ENCODE results near the gene RMI2. TPM values are rescaled to one million over a fixed set of nuclear protein-coding genes. Genes with fewer than 3 reads are reported as not detected.

RMI2 gene
- total and polyA plus RNA-seq, 2 of the 8 experiments (the other 6 are each of a cell fraction or from before 2014, with no cell fraction given) = 58.2 to 96.0 TPM

DNA sequence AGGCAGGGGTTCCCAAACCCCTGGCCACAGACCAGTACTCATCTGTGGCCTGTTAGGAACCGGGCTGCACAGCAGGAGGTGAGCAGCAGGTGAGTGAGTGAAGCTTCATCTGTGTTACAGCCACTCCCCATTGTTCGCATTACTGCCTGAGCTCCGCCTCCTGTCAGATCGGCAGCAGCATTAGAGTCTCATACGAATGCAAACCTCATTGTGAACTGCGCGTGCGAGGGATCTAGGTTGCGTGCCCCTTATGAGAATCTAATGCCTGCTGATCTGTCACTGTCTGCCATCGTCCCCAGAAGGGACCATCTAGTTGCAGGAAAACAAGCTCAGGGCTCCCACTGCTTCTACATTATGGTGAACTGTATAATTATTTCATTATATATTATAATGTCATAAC is 25.1 kb upstream of the RMI2 start:
- no peak overlapping the region for H4K5ac ChIP-seq (ENCODE audit: insufficient read length, low read depth, low read length)
- H3K79me2 ChIP-seq (ENCODE audit: control insufficient read depth in 1 of 2, insufficient read depth in 2 of 2, low read length in 2 of 2) = no peaks in the 10 kb centered on the region
- H3K18ac ChIP-seq (ENCODE audit: extremely low read depth, low read length) = no peak overlapping the region
- no peak for TF ChIP-seq FOSL1 (IDR thresholded peaks at IDR 0.05; ENCODE audit: insufficient read depth, low read depth, low read length)
- TF ChIP-seq GABPA (IDR thresholded peaks at IDR 0.05; ENCODE audit: borderline replicate concordance, insufficient read depth, low read length) = no peak
- TF ChIP-seq TAF1 (IDR thresholded peaks at IDR 0.05; ENCODE audit: low read depth, low read length) = no peak
- no peak for TF ChIP-seq SP1 (IDR thresholded peaks at IDR 0.05; ENCODE audit: low read depth, low read length)
- TF ChIP-seq CREB1 (IDR thresholded peaks at IDR 0.05) = no peak
- TF ChIP-seq POU5F1 (IDR thresholded peaks at IDR 0.05; ENCODE audit: low read depth, low read length) = no peak
- no peak for TF ChIP-seq KDM1A (IDR thresholded peaks at IDR 0.05; ENCODE audit: borderline replicate concordance, low read length)
- no peak for TF ChIP-seq CHD2 (IDR thresholded peaks at IDR 0.05; ENCODE audit: low read length)
- no peak for TF ChIP-seq ZNF274 (IDR thresholded peaks at IDR 0.05; ENCODE audit: borderline replicate concordance, extremely low read depth, low read length)
- TF ChIP-seq CEBPB (IDR thresholded peaks at IDR 0.05; ENCODE audit: low read depth, low read length) = no peak
- no peak for TF ChIP-seq EGR1 (IDR thresholded peaks at IDR 0.05; ENCODE audit: borderline replicate concordance, low read depth, low read length)
- TF ChIP-seq, protein P1, sequence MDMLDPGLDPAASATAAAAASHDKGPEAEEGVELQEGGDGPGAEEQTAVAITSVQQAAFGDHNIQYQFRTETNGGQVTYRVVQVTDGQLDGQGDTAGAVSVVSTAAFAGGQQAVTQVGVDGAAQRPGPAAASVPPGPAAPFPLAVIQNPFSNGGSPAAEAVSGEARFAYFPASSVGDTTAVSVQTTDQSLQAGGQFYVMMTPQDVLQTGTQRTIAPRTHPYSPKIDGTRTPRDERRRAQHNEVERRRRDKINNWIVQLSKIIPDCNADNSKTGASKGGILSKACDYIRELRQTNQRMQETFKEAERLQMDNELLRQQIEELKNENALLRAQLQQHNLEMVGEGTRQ (IDR thresholded peaks at IDR 0.05; ENCODE audit: low read length) = no peak
- TF ChIP-seq SUZ12 (IDR thresholded peaks at IDR 0.05; ENCODE audit: low read length) = no peak
- no peak overlapping the region for H2BK120ac ChIP-seq (replicated peaks; ENCODE audit: low read depth, low read length)
- CTCF ChIA-PET (ENCODE audit: partially characterized antibody) = interaction anchor here (0.8 to 2.8 kb wide), 6 partner anchors 8 to 358 kb away, joined by 3 to 10 read pairs (median 4); no protein-coding TSS in a partner anchor
- no peak overlapping the region for H4K91ac ChIP-seq (replicated peaks; ENCODE audit: insufficient read length, low read length)
- no peak overlapping the region for H3K9ac ChIP-seq (replicated peaks in 1 of 4; ENCODE audit: extremely low read depth in 1 of 4, low read depth in 3 of 4, low read length in 3 of 4)
- no peak overlapping the region for H3K4ac ChIP-seq (replicated peaks; ENCODE audit: insufficient read length, low read depth, low read length)
- no peak overlapping the region for H3K56ac ChIP-seq (replicated peaks; ENCODE audit: insufficient read length, low read depth, low read length)
- no peak overlapping the region for H2BK5ac ChIP-seq (ENCODE audit: low read depth, low read length)
- no peaks in the 10 kb centered on the region for H3K79me1 ChIP-seq (ENCODE audit: low read depth, low read length)
- no peak for DNase-seq (ENCODE audit: low read depth in 1 of 2, low spot score in 2 of 2)
- peak overlapping the region; percentile 68; the same call in 1 of the 2 replicates for H2BK12ac ChIP-seq (ENCODE audit: low read depth, low read length)
- H3K9me3 ChIP-seq (ENCODE audit: insufficient read depth in 2 of 2, low read depth in 1 of 2, low read length in 1 of 2) = no peaks in the 10 kb centered on the region
- no peak overlapping the region for H2AK5ac ChIP-seq (ENCODE audit: low read depth, low read length)
- H2AFZ ChIP-seq (ENCODE audit: low read length) = no peak overlapping the region
- POLR2A ChIA-PET (ENCODE audit: partially characterized antibody) = interaction anchor here (0.9 to 4.6 kb wide), 8 partner anchors 9 to 65 kb away, joined by 3 to 25 read pairs (median 4); partner anchors contain the start of gene SOCS1
- no peak overlapping the region for H3K27ac ChIP-seq (ENCODE audit: low read depth, low read length)
- peaks cover 8% of the 10 kb centered on the region for H3K23me2 ChIP-seq (ENCODE audit: low read depth, low read length)
- FAIRE-seq = no peak
- H4K8ac ChIP-seq (ENCODE audit: extremely low read depth, insufficient read depth, low read length) = no peak overlapping the region
- H3K23ac ChIP-seq (ENCODE audit: insufficient read length) = no peak overlapping the region
- H4K20me1 ChIP-seq (replicated peaks in 1 of 2; ENCODE audit: control insufficient read depth in 1 of 2, insufficient read depth in 2 of 2, low read length in 2 of 2) = no peaks in the 10 kb centered on the region
- H3K27me3 ChIP-seq (replicated peaks in 1 of 4; ENCODE audit: control insufficient read depth in 3 of 4, extremely low read depth in 1 of 4, insufficient read depth in 3 of 4, low read length in 3 of 4) = no peaks in the 10 kb centered on the region
- WGBS, 2 experiments (ENCODE audit: extremely low coverage in 1 of 2, insufficient coverage in 1 of 2, insufficient read length in 1 of 2, insufficient replicate concordance in 2 of 2, low coverage in 1 of 2, low lambda C conversion rate in 2 of 2, missing lambda C conversion rate in 1 of 2) = 69% methylated on average over 10 of the region's 10 CpGs; no CpG with 5 or more reads in 1 of the 2 experiments
- no peak overlapping the region for H3K4me3 ChIP-seq (ENCODE audit: extremely low read depth in 1 of 4, insufficient read depth in 2 of 4, low read depth in 3 of 4, low read length in 4 of 4)
- H2BK15ac ChIP-seq (ENCODE audit: low read length) = no peak overlapping the region
- H3K4me2 ChIP-seq (ENCODE audit: insufficient read depth in 1 of 2, low read depth in 2 of 2, low read length in 2 of 2) = no peak overlapping the region
- H3K14ac ChIP-seq (ENCODE audit: insufficient read length) = no peak overlapping the region
- no peak overlapping the region for H2BK20ac ChIP-seq (ENCODE audit: low read length)
- no peaks in the 10 kb centered on the region for H3K36me3 ChIP-seq (ENCODE audit: control insufficient read depth in 2 of 4, insufficient read depth in 4 of 4, low read length in 3 of 4)
- peaks cover 4 to 13% (median 11%) of the 10 kb centered on the region in 4 experiments for H3K4me1 ChIP-seq (replicated peaks in 1 of 4; ENCODE audit: control insufficient read depth in 3 of 4, insufficient read depth in 4 of 4, low read length in 3 of 4)
